Activated CD8-positive, alpha-beta memory T cell treated with anti-CD3 and anti-CD28 coated beads for 24 hours (primary cell): ENCODE measurements around the gene KRT78.
A peak's percentile ranks its signal among the peaks of the same experiment; 100 is the strongest.

Experiments
- DNase-seq: peaks from one replicate; pipeline ENCODE4 v3.0.0-alpha.2; 2020

The KRT78 gene

GRCh38 chr12:52838609-52839435 lies 10.0 kb downstream of the KRT78 start:
- DNase-seq, result no peak

GRCh38 chr12:52837781-52838608 lies 10.8 kb downstream of the KRT78 start:
- no peak for DNase-seq

GRCh38 chr12:52837413-52837741 lies 11.4 kb downstream of the KRT78 start:
- DNase-seq, result peak; percentile 71

- DNase-seq, result no peak
Measured at GRCh38 chr12:52836491-52837412, 12.0 kb downstream of the KRT78 start.

GRCh38 chr12:52836042-52836466 lies 12.7 kb downstream of the KRT78 start:
- peak; percentile 89 for DNase-seq

- DNase-seq, result peak; percentile 74
Measured at GRCh38 chr12:52835271-52836041, 13.3 kb downstream of the KRT78 start.

GRCh38 chr12:52834727-52835001 lies 14.1 kb downstream of the KRT78 start:
- no peak for DNase-seq

- DNase-seq, result no peak
Measured at GRCh38 chr12:52833922-52834726, 14.7 kb downstream of the KRT78 start, which contains the start of gene KRT79. KRT79 (minus strand) TSS chr12:52834311; CDS start chr12:52834260, 51 bp downstream.

GRCh38 chr12:52832985-52833905 lies 15.5 kb downstream of the KRT78 start:
- DNase-seq, result no peak

- no peak for DNase-seq
Measured at GRCh38 chr12:52832451-52832850, 16.3 kb downstream of the KRT78 start.

GRCh38 chr12:52831251-52831650 lies 17.5 kb downstream of the KRT78 start:
- no peak for DNase-seq

GRCh38 chr12:52829986-52830770 lies 18.6 kb downstream of the KRT78 start:
- no peak for DNase-seq

GRCh38 chr12:52828591-52829021 lies 20.2 kb downstream of the KRT78 start:
- no peak for DNase-seq

GRCh38 chr12:52828156-52828555 lies 20.6 kb downstream of the KRT78 start:
- no peak for DNase-seq

- no peak for DNase-seq
Measured at GRCh38 chr12:52827499-52828090, 21.2 kb downstream of the KRT78 start.

- no peak for DNase-seq
Measured at GRCh38 chr12:52826611-52827498, 21.9 kb downstream of the KRT78 start.

GRCh38 chr12:52825961-52826360 lies 22.8 kb downstream of the KRT78 start:
- DNase-seq, result no peak
